ENCODE results near the gene FAAP100.

FAAP100 gene

GRCh38 chr17:81574643-81574956 is 22.4 kb upstream of the FAAP100 start:
- no peak for TF ChIP-seq FOXP2 (optimal IDR thresholded peaks at IDR 0.05; ENCODE audit: borderline replicate concordance, extremely low read depth, extremely low read length, insufficient read depth)
- no peak for TF ChIP-seq TAF1 (IDR thresholded peaks at IDR 0.05; ENCODE audit: borderline replicate concordance, insufficient read depth, low read length)
- TF ChIP-seq REST (IDR thresholded peaks at IDR 0.05; ENCODE audit: insufficient read depth in 1 of 2, low read depth in 2 of 2, low read length in 2 of 2): no peak
- TF ChIP-seq POLR2AphosphoS5 (IDR thresholded peaks at IDR 0.05; ENCODE audit: low read depth, low read length): no peak
- no peak for TF ChIP-seq SIN3A (IDR thresholded peaks at IDR 0.05; ENCODE audit: borderline replicate concordance, insufficient read depth, low read length)

GRCh38 chr17:81573794-81574642 is 21.9 kb upstream of the FAAP100 start:
- TF ChIP-seq POLR2AphosphoS5 (IDR thresholded peaks at IDR 0.05; ENCODE audit: low read depth, low read length) (no peak), FOXP2 (optimal IDR thresholded peaks at IDR 0.05; ENCODE audit: borderline replicate concordance, extremely low read depth, extremely low read length, insufficient read depth) (no peak), REST (IDR thresholded peaks at IDR 0.05; ENCODE audit: insufficient read depth in 1 of 2, low read depth in 2 of 2, low read length in 2 of 2) (no peak), TAF1 (IDR thresholded peaks at IDR 0.05; ENCODE audit: borderline replicate concordance, insufficient read depth, low read length) (no peak), SIN3A (IDR thresholded peaks at IDR 0.05; ENCODE audit: borderline replicate concordance, insufficient read depth, low read length) (no peak)

DNA sequence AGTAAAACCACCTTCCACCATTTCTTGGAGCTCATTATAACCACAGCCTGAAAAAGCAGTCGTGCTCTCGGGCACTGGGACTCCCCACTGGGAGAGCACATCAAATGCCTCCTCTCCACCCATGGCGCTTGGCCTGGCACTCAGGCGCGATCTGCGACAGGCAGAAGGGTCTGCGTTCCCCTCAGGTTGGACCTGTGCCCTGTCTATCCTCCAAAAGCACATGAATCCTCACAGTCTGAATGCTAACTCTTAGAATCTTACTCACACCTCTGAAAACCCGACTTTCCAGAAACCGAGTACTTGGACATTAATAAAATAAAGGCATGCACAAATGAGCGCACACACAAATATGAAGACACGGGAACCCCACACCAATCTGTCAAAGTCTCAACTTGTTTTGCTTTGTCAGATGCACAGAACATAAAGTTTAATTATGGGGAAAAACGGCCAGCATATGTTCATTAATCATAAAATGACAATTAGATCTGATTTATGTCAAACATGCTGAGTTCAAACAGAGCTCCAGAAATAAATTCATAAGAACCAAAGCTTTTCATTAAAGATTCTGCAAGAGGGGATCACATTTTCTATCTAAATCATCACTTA is 20.5 kb upstream of the FAAP100 start:
- no peak for TF ChIP-seq TAF1 (IDR thresholded peaks at IDR 0.05; ENCODE audit: borderline replicate concordance, insufficient read depth, low read length)
- no peak for TF ChIP-seq FOXP2 (optimal IDR thresholded peaks at IDR 0.05; ENCODE audit: borderline replicate concordance, extremely low read depth, extremely low read length, insufficient read depth)
- TF ChIP-seq REST (IDR thresholded peaks at IDR 0.05; ENCODE audit: insufficient read depth in 1 of 2, low read depth in 2 of 2, low read length in 2 of 2): no peak
- TF ChIP-seq SIN3A (IDR thresholded peaks at IDR 0.05; ENCODE audit: borderline replicate concordance, insufficient read depth, low read length): no peak
- TF ChIP-seq POLR2AphosphoS5 (IDR thresholded peaks at IDR 0.05; ENCODE audit: low read depth, low read length): no peak

- no peak for TF ChIP-seq POLR2AphosphoS5 (IDR thresholded peaks at IDR 0.05; ENCODE audit: low read depth, low read length)
- TF ChIP-seq REST (IDR thresholded peaks at IDR 0.05; ENCODE audit: insufficient read depth in 1 of 2, low read depth in 2 of 2, low read length in 2 of 2): no peak
- no peak for TF ChIP-seq FOXP2 (optimal IDR thresholded peaks at IDR 0.05; ENCODE audit: borderline replicate concordance, extremely low read depth, extremely low read length, insufficient read depth)
Measured at GRCh38 chr17:81570964-81571363, 18.8 kb upstream of the FAAP100 start.
